Mucosa of descending colon (tissue), 3 donors: Measurements from ENCODE around the gene LAMP5. TPM values are rescaled to one million over a fixed set of nuclear protein-coding genes. Genes with fewer than 3 reads are reported as not detected.

Experiments used
- ATAC-seq: fragments of 200-7000 bp; cut with Tn5 transposase; one replicate; pipeline ENCODE4 v1.9.1; 2020; ENCODE audit warnings: mild to moderate bottlenecking, moderate library complexity
- DNase-seq, 3 donors: peaks; one replicate each; pipeline ENCODE4 v3.0.0-alpha.2; 2020
- H3K36me3 ChIP-seq: fragments of 200-600 bp; one replicate; pipeline ENCODE4 v1.8.0; 2021; ENCODE audit warnings: low read depth, mild to moderate bottlenecking
- H3K4me1 ChIP-seq: fragments of 200-600 bp; one replicate; pipeline ENCODE4 v1.8.0; 2021; ENCODE audit warnings: low read depth, mild to moderate bottlenecking
- H3K4me3 ChIP-seq: fragments of 200-600 bp; one replicate; pipeline ENCODE4 v1.8.0; 2021; ENCODE audit warnings: mild to moderate bottlenecking
- H3K9me3 ChIP-seq: fragments of 200-600 bp; one replicate; pipeline ENCODE4 v1.8.0; 2021; ENCODE audit warnings: mild to moderate bottlenecking
- intact Hi-C, 2 donors: fragments of 100-400 bp; cut with DNase I in 1 of 2; cut with micrococcal nuclease in 1 of 2; formaldehyde crosslinking; loops; one replicate each; pipeline versions ENCODE4 v1.11.0 to v1.11.1; 2022; cut with DNase I, micrococcal nuclease
- total RNA-seq, 3 donors: library from RNA; stranded (reverse); fragmentation: NEBNext Ultra II Directional in 2 of 3; extraction: Animal tissue kit (Norgen Biotek cat#: 25700) in 2 of 3; gene quantifications; one replicate each; pipeline versions ENCODE4 v1.2.1 to v1.2.4, GENCODE V29; 2021 to 2023
- TF ChIP-seq, protein P1 (sequence below): fragments of 200-600 bp; IDR thresholded peaks from one replicate; pipeline ENCODE4 v1.8.0; 2022; ENCODE audit warnings: antibody characterized with exemption, mild to moderate bottlenecking
- donor health status: DM: no; HTN: no; CAD: no; lungs with moderate emphysema.
- donor health status: DM: no; HTN: no; CAD: no.
- donor health status: DM: no; HTN: yes; CAD: no.

LAMP5 gene
- total RNA-seq, 3 donors from 2014 or later = 0.31 to 0.51 TPM; not detected in 1

DNA sequence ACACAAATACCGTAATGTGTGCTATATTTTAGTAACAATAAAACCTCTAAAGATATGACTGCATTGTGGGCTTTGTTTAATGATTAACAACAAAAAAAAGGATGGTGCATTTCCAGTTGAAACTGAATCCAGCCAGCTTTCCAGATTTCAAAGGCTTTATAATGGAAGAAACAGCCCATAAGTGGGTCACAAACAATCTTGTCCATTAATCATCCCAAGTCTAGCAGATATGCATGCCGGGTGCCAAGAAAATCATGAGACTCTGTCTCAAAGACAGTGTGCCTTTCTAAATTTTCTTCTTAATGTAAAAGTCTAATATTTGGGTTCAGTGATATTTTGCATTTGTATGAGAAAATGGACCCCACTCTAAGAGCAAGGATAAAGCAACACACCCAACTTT is 20.6 kb upstream of the LAMP5 start:
- H3K36me3 ChIP-seq = no peaks in the 10 kb centered on the region
- DNase-seq = no peak
- TF ChIP-seq, protein P1, sequence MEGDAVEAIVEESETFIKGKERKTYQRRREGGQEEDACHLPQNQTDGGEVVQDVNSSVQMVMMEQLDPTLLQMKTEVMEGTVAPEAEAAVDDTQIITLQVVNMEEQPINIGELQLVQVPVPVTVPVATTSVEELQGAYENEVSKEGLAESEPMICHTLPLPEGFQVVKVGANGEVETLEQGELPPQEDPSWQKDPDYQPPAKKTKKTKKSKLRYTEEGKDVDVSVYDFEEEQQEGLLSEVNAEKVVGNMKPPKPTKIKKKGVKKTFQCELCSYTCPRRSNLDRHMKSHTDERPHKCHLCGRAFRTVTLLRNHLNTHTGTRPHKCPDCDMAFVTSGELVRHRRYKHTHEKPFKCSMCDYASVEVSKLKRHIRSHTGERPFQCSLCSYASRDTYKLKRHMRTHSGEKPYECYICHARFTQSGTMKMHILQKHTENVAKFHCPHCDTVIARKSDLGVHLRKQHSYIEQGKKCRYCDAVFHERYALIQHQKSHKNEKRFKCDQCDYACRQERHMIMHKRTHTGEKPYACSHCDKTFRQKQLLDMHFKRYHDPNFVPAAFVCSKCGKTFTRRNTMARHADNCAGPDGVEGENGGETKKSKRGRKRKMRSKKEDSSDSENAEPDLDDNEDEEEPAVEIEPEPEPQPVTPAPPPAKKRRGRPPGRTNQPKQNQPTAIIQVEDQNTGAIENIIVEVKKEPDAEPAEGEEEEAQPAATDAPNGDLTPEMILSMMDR = no peak
- no peaks in the 10 kb centered on the region for H3K4me1 ChIP-seq
- no peak for ATAC-seq
- H3K4me3 ChIP-seq = no peak overlapping the region
- no peaks in the 10 kb centered on the region for H3K9me3 ChIP-seq
- intact Hi-C loops = no loop called here

DNA sequence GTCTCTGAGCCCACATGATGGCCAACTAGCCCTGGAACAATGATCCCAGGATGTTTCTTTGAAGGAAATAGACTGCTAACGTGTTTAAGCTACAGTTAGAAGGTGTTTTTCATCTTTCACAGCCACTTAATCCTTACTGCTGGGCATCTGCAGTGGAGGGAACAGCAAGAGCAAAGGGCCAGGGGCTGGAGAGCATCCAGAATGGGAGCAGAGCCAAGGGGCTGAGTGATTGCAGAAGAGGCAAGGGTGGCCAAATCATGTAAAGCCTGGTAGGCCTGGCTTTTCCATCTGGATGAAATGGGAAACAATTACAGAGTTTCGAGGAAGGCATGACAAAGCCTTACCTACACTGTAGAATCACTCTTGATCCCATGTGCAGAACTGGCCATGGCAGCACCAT is 18.7 kb upstream of the LAMP5 start:
- no peaks in the 10 kb centered on the region for H3K4me1 ChIP-seq
- TF ChIP-seq, protein P1 = no peak
- intact Hi-C loops = no loop called here
- H3K9me3 ChIP-seq = no peaks in the 10 kb centered on the region
- DNase-seq (no peak), ATAC-seq (no peak)
- H3K36me3 ChIP-seq = no peaks in the 10 kb centered on the region
- no peak overlapping the region for H3K4me3 ChIP-seq

DNA sequence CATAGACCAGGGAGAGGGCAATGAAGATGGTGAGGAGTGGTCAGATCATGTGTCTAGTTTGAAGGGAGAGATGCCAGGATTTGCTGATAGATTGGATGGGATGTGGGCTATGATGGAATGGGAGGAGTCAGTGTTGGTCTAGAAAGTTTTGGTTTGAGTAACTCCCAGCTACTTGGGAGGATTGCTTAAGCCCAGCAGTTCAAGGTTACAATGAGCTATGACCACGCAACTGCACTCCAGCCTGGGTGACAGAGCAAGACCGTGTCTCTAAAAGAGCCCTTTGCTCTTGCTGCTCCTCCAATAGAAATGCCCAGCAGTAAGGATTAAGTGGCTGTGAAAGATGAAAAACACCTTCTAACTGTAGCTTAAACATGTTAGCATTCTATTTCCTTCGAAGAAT is 18.2 kb upstream of the LAMP5 start:
- intact Hi-C loops = no loop called here
- ATAC-seq = no peak

DNA sequence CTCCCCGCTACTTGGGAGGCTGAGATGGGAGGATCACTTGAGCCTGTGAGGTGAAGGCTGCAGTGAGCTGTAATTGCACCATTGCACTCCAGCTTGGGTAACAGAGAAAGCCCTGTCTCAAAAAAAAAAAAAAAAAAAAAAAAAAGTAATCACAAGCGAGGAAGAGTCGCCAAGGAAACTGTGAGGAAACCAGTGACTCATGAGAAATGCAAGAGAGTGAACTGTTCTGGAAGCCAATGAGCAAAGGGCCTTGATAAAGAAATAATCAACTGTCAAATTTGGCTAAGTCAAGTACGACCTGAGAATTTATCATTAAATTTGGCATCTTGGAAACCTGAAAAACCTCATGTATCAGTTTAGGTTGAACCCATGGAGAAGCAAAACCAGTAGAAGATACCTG is 16.1 kb upstream of the LAMP5 start:
- Histone ChIP-seq H3K36me3 (no peaks in the 10 kb centered on the region), H3K4me3 (no peak overlapping the region), H3K4me1 (peaks cover 8% of the 10 kb centered on the region), H3K9me3 (no peaks in the 10 kb centered on the region)
- ATAC-seq (no peak), DNase-seq (no peak)
- TF ChIP-seq, protein P1 = no peak
- intact Hi-C loops = no loop called here

More for the DNA sequence above, 18.2 kb upstream of the LAMP5 start:
- Histone ChIP-seq H3K36me3 (no peaks in the 10 kb centered on the region), H3K4me1 (peaks cover 2% of the 10 kb centered on the region), H3K9me3 (no peaks in the 10 kb centered on the region), H3K4me3 (no peak overlapping the region)
- TF ChIP-seq, protein P1 = no peak
- no peak for DNase-seq

DNA sequence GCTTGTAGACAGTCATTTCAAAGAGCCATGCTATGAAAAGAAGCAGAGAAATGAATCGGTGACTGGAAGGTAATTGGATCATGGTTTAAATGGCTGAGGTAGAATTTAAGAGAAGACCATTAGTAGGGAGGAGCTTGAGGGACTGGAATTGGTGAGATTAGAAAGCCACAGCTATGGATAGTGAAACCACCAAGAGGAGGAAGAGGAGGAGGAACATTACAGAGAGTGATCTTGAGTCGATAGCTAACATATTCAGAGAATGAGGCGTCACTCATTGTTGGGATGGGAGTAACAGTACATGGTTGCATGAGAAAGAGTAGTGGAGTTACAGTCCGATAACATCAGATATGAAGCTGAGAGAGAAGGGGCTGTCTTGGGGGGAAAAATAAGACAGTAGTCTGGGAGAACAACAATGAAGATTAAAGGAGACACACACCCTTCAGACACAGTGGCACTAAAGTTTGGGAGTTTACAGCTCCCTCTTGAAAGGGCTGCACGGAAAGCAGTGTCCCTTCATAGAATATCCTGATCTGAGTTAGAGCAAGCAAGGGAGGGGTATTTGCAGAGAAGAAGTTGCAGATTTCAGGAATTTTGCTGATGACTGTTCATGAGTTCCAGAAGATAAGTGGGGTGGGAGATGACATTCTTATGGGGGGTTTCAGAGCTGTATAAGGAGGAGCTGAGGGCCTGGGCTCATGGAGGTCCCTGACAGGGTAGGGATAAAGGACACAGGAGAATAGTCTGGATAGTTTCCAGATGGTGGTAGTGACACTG is 15.1 kb upstream of the LAMP5 start:
- DNase-seq = no peak
- TF ChIP-seq, protein P1 = no peak
- ATAC-seq = no peak
- intact Hi-C loops = no loop called here
- H3K9me3 ChIP-seq = no peaks in the 10 kb centered on the region
- no peak overlapping the region for H3K4me3 ChIP-seq
- peaks cover 8% of the 10 kb centered on the region for H3K4me1 ChIP-seq
- no peaks in the 10 kb centered on the region for H3K36me3 ChIP-seq
